ENCODE measurements around the gene SUSD6.

GRCh38 chr14:69662636-69663299, 51.4 kb downstream of the SUSD6 start:
- TF ChIP-seq, protein P1, sequence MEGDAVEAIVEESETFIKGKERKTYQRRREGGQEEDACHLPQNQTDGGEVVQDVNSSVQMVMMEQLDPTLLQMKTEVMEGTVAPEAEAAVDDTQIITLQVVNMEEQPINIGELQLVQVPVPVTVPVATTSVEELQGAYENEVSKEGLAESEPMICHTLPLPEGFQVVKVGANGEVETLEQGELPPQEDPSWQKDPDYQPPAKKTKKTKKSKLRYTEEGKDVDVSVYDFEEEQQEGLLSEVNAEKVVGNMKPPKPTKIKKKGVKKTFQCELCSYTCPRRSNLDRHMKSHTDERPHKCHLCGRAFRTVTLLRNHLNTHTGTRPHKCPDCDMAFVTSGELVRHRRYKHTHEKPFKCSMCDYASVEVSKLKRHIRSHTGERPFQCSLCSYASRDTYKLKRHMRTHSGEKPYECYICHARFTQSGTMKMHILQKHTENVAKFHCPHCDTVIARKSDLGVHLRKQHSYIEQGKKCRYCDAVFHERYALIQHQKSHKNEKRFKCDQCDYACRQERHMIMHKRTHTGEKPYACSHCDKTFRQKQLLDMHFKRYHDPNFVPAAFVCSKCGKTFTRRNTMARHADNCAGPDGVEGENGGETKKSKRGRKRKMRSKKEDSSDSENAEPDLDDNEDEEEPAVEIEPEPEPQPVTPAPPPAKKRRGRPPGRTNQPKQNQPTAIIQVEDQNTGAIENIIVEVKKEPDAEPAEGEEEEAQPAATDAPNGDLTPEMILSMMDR (IDR thresholded peaks at IDR 0.05; ENCODE audit: low read length): no peak
- TF ChIP-seq EZH2phosphoT487 (IDR thresholded peaks at IDR 0.05; ENCODE audit: low read length): no peak

All from MM.1S (cell line).